ENCODE measurements around the gene SEC61A2. TPM values are rescaled to one million over a fixed set of nuclear protein-coding genes. Genes with fewer than 3 reads are reported as not detected.

SEC61A2 gene
- total RNA-seq, 3 donors from 2014 or later (not counting 1 experiment from before 2014, with no cell fraction given): 16.6 to 22.2 (median 17.4) TPM

DNA sequence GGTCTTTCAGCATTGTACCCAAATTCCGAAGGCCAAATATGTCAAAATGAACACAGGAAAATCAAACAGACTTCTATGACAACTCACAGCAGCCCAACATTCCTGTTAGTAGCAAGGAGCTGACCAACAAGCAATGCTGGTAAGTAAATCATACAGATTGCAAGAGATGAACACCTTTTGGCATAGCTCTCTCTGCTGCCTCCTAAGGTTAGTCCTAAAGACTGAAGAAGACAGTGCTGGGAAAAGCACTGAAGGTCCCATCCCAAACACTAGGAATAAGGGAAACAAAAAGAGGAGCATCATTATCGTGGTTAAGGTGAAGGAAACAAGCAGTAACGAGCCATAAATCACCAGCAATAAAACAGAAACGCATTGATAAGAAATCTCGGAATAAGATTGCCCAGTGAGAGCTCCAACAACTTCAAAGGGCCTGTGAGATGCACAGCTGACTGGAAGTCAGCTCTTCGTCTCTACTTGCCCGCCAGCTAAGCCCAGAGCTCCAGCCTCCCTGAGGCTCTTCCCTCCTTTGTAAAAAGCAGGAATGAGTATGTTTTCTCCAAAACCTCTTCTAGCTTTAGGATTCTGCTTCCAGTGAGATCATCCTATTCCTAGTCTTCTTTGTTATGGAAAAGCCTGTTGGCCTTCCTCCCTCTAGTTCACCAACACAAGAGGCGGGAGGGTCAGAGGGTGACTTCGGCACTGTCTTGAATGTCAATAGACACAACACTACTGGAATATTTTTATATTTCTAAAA is 50.9 kb downstream of the SEC61A2 start:
- Histone ChIP-seq H3K9me3 (ENCODE audit: control insufficient read depth, insufficient read depth, low read length) (no peaks in the 10 kb centered on the region), H3K27ac (ENCODE audit: low read length) (peak overlapping the region; percentile 49), H3K4me1 (ENCODE audit: control insufficient read depth, insufficient read depth, low read length) (peaks cover 16% of the 10 kb centered on the region), H3K4me3 (ENCODE audit: low read length) (no peak overlapping the region), H3K36me3 (ENCODE audit: control insufficient read depth, insufficient read depth, low read length) (peaks cover 36% of the 10 kb centered on the region), H3K27me3 (ENCODE audit: control insufficient read depth, insufficient read depth, low read length) (no peaks in the 10 kb centered on the region)
- Mint-ChIP-seq H3K27me3 (ENCODE audit: low read depth in 2 of 2) (no peaks in the 10 kb centered on the region), H3K36me3 (no peaks in the 10 kb centered on the region), H3K4me1 (peaks cover 8 to 11% of the 10 kb centered on the region in 2 donors), H3K27ac (peak overlapping the region; percentile 81 to 86), H3K9me3 (no peaks in the 10 kb centered on the region), H3K4me3 (no peak overlapping the region)
- DNase-seq (no peak), ATAC-seq (no peak)
- WGBS (ENCODE audit: insufficient coverage): 88% methylated on average over 9 of the region's 9 CpGs
- TF ChIP-seq, protein P1, sequence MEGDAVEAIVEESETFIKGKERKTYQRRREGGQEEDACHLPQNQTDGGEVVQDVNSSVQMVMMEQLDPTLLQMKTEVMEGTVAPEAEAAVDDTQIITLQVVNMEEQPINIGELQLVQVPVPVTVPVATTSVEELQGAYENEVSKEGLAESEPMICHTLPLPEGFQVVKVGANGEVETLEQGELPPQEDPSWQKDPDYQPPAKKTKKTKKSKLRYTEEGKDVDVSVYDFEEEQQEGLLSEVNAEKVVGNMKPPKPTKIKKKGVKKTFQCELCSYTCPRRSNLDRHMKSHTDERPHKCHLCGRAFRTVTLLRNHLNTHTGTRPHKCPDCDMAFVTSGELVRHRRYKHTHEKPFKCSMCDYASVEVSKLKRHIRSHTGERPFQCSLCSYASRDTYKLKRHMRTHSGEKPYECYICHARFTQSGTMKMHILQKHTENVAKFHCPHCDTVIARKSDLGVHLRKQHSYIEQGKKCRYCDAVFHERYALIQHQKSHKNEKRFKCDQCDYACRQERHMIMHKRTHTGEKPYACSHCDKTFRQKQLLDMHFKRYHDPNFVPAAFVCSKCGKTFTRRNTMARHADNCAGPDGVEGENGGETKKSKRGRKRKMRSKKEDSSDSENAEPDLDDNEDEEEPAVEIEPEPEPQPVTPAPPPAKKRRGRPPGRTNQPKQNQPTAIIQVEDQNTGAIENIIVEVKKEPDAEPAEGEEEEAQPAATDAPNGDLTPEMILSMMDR (IDR thresholded peaks at IDR 0.05): no peak
- intact Hi-C loops (cut with micrococcal nuclease): no loop called here

DNA sequence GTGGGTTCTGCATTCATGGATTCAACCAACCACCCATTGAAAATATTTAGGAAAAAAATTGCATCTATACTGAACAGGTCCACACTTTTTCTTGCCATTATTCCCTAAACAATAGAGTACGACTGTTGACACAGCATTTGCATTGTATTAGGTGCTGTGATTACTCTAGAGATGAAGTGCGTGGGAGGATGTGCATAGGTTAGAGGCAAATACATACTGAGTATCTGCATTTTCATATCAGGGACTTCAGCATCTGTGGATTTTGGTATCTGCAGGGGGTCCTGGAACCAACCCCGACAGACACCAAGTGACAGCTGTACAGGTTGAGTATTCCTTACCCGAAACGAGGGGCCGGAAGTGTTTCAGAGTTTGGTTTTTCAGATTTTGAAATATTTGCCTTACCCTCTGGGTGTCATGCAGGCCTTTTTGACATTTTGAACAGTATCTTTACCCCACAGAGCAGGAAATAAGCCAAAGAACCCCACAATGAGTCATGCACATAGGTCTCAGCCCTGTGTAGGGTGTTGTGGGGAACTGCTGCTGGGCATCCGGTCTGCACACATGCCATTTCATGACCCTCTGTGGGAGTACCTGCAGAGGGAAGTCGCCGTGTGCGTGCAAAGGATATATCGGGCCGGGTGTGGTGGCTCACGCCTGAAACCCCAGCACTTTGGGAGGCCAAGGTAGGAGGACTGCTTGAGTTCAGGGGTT is 51.7 kb downstream of the SEC61A2 start:
- Histone ChIP-seq H3K9me3 (ENCODE audit: control insufficient read depth, insufficient read depth, low read length) (no peaks in the 10 kb centered on the region), H3K27me3 (ENCODE audit: control insufficient read depth, insufficient read depth, low read length) (no peaks in the 10 kb centered on the region), H3K27ac (ENCODE audit: low read length) (peak overlapping the region; percentile 59), H3K36me3 (ENCODE audit: control insufficient read depth, insufficient read depth, low read length) (peaks cover 42% of the 10 kb centered on the region), H3K4me3 (ENCODE audit: low read length) (no peak overlapping the region), H3K4me1 (ENCODE audit: control insufficient read depth, insufficient read depth, low read length) (peaks cover 16% of the 10 kb centered on the region)
- no peaks in the 10 kb centered on the region for H3K27me3 Mint-ChIP-seq (ENCODE audit: low read depth in 2 of 2)
- H3K4me1 Mint-ChIP-seq: peaks cover 8 to 11% of the 10 kb centered on the region in 2 donors
- H3K9me3 Mint-ChIP-seq: no peaks in the 10 kb centered on the region
- no peak overlapping the region for H3K4me3 Mint-ChIP-seq
- H3K36me3 Mint-ChIP-seq: no peaks in the 10 kb centered on the region
- peak; percentile 97 to 99 (median 98) for ATAC-seq
- TF ChIP-seq, protein P1 (IDR thresholded peaks at IDR 0.05): no peak
- intact Hi-C loops (cut with micrococcal nuclease): no loop called here
- peak; percentile 39 to 85 for DNase-seq
- 60% methylated on average over 13 of the region's 13 CpGs for WGBS (ENCODE audit: insufficient coverage)
- peak overlapping the region; percentile 81 to 86 for H3K27ac Mint-ChIP-seq

DNA sequence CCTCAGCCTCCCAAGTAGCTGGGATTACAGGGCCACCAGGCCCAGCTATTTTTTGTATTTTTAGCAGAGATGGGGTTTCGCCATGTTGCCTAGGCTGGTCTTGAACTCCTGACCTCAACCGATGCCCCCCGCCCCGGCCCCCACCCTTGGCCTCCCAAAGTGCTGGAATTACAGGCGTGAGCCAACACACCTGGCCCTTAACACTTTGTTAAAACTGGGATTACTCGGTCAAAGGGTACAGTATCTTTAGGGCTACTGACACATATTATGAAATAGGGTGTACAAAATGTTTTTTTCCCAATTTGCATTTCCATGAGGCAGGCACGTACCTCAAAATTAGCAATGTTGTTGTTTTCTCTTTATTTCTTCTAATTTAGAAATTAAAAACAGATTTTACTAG is 54.7 kb downstream of the SEC61A2 start:
- Histone ChIP-seq H3K36me3 (ENCODE audit: control insufficient read depth, insufficient read depth, low read length) (peaks cover 33% of the 10 kb centered on the region), H3K9me3 (ENCODE audit: control insufficient read depth, insufficient read depth, low read length) (no peaks in the 10 kb centered on the region), H3K27ac (ENCODE audit: low read length) (no peak overlapping the region), H3K4me1 (ENCODE audit: control insufficient read depth, insufficient read depth, low read length) (peaks cover 16% of the 10 kb centered on the region), H3K27me3 (ENCODE audit: control insufficient read depth, insufficient read depth, low read length) (no peaks in the 10 kb centered on the region), H3K4me3 (ENCODE audit: low read length) (no peak overlapping the region)
- no peaks in the 10 kb centered on the region for H3K9me3 Mint-ChIP-seq
- intact Hi-C loops (cut with micrococcal nuclease): no loop called here
- H3K4me1 Mint-ChIP-seq: peaks cover 8 to 23% of the 10 kb centered on the region in 2 donors
- TF ChIP-seq, protein P1 (IDR thresholded peaks at IDR 0.05): no peak
- ATAC-seq: no peak
- WGBS (ENCODE audit: insufficient coverage): 96% methylated on average over 6 of the region's 7 CpGs
- no peaks in the 10 kb centered on the region for H3K36me3 Mint-ChIP-seq
- no peak for DNase-seq
- no peak overlapping the region for H3K4me3 Mint-ChIP-seq
- H3K27me3 Mint-ChIP-seq (ENCODE audit: low read depth in 2 of 2): no peaks in the 10 kb centered on the region
- H3K27ac Mint-ChIP-seq: no peak overlapping the region

Measured in natural killer cell (primary cell).